ENCODE data around the gene ODAD2. TPM values are rescaled to one million over a fixed set of nuclear protein-coding genes. Genes with fewer than 3 reads are reported as not detected.

Gene ODAD2
- total and polyA plus RNA-seq, 2 of the 8 experiments (the other 6 are each of a cell fraction or from before 2014, with no cell fraction given): 0.95 to 4.3 TPM

GRCh38 chr10:27884185-27884641 is 114.7 kb downstream of the ODAD2 start:
- Histone ChIP-seq H2BK15ac (ENCODE audit: low read length) (no peak overlapping the region), H3K23ac (ENCODE audit: insufficient read length) (no peak overlapping the region), H3K4ac (replicated peaks; ENCODE audit: insufficient read length, low read depth, low read length) (no peak overlapping the region), H4K5ac (ENCODE audit: insufficient read length, low read depth, low read length) (no peak overlapping the region), H3K9ac (replicated peaks in 1 of 4; ENCODE audit: extremely low read depth in 1 of 4, low read depth in 3 of 4, low read length in 3 of 4) (no peak overlapping the region), H4K91ac (replicated peaks; ENCODE audit: insufficient read length, low read length) (no peak overlapping the region), H3K56ac (replicated peaks; ENCODE audit: insufficient read length, low read depth, low read length) (no peak overlapping the region), H3K23me2 (ENCODE audit: low read depth, low read length) (no peaks in the 10 kb centered on the region), H3K79me1 (ENCODE audit: low read depth, low read length) (no peaks in the 10 kb centered on the region), H3K18ac (ENCODE audit: extremely low read depth, low read length) (no peak overlapping the region), H2BK120ac (replicated peaks; ENCODE audit: low read depth, low read length) (no peak overlapping the region), H4K8ac (ENCODE audit: extremely low read depth, insufficient read depth, low read length) (no peak overlapping the region), H3K4me3 (ENCODE audit: extremely low read depth in 1 of 4, insufficient read depth in 2 of 4, low read depth in 3 of 4, low read length in 4 of 4) (no peak overlapping the region), H2AFZ (ENCODE audit: low read length) (no peak overlapping the region), H4K20me1 (replicated peaks in 1 of 2; ENCODE audit: control insufficient read depth in 1 of 2, insufficient read depth in 2 of 2, low read length in 2 of 2) (no peaks in the 10 kb centered on the region), H3K27me3 (replicated peaks in 1 of 4; ENCODE audit: control insufficient read depth in 3 of 4, extremely low read depth in 1 of 4, insufficient read depth in 3 of 4, low read length in 3 of 4) (no peaks in the 10 kb centered on the region), H3K4me2 (ENCODE audit: insufficient read depth in 1 of 2, low read depth in 2 of 2, low read length in 2 of 2) (no peak overlapping the region), H3K36me3 (ENCODE audit: control insufficient read depth in 2 of 4, insufficient read depth in 4 of 4, low read length in 3 of 4) (no peaks in the 10 kb centered on the region), H2BK5ac (ENCODE audit: low read depth, low read length) (no peak overlapping the region), H2BK20ac (ENCODE audit: low read length) (no peak overlapping the region), H3K27ac (ENCODE audit: low read depth, low read length) (no peak overlapping the region), H2BK12ac (ENCODE audit: low read depth, low read length) (no peak overlapping the region), H3K14ac (ENCODE audit: insufficient read length) (no peak overlapping the region), H3K4me1 (replicated peaks in 1 of 4; ENCODE audit: control insufficient read depth in 3 of 4, insufficient read depth in 4 of 4, low read length in 3 of 4) (peaks cover 0 to 2% (median 0%) of the 10 kb centered on the region in 4 experiments; a peak in 1 of 7 replicates), H2AK5ac (ENCODE audit: low read depth, low read length) (no peak overlapping the region), H3K79me2 (ENCODE audit: control insufficient read depth in 1 of 2, insufficient read depth in 2 of 2, low read length in 2 of 2) (no peaks in the 10 kb centered on the region), H3K9me3 (ENCODE audit: insufficient read depth in 2 of 2, low read depth in 1 of 2, low read length in 1 of 2) (no peaks in the 10 kb centered on the region)
- FAIRE-seq (no peak), DNase-seq (ENCODE audit: low read depth in 1 of 2, low spot score in 2 of 2) (no peak)
- WGBS, 2 experiments (ENCODE audit: extremely low coverage in 1 of 2, insufficient coverage in 1 of 2, insufficient read length in 1 of 2, insufficient replicate concordance in 2 of 2, low coverage in 1 of 2, low lambda C conversion rate in 2 of 2, missing lambda C conversion rate in 1 of 2): 82% methylated on average over 1 of the region's 1 CpG; no CpG with 5 or more reads in 1 of the 2 experiments
- TF ChIP-seq RAD21 (IDR thresholded peaks at IDR 0.05 in 1 of 2, conservative IDR thresholded peaks at IDR 0.05 in 1 of 2; ENCODE audit: low read depth in 2 of 2, low read length in 2 of 2) (no peak), CHD2 (IDR thresholded peaks at IDR 0.05; ENCODE audit: low read length) (no peak), YY1 (IDR thresholded peaks at IDR 0.05; ENCODE audit: low read depth, low read length) (no peak), POU5F1 (IDR thresholded peaks at IDR 0.05; ENCODE audit: low read depth, low read length) (no peak), TEAD4 (IDR thresholded peaks at IDR 0.05; ENCODE audit: low read depth, low read length) (no peak), KDM4A (IDR thresholded peaks at IDR 0.05; ENCODE audit: low read depth, low read length, severe bottlenecking) (no peak), BRCA1 (IDR thresholded peaks at IDR 0.05; ENCODE audit: low read depth, low read length) (no peak), SIN3A (conservative IDR thresholded peaks at IDR 0.05 in 1 of 2, IDR thresholded peaks at IDR 0.05 in 1 of 2; ENCODE audit: low read depth in 1 of 2, low read length in 2 of 2) (no peak)
- POLR2A ChIA-PET (ENCODE audit: partially characterized antibody): no interaction called here
- CTCF ChIA-PET (ENCODE audit: partially characterized antibody): interaction anchor here (1.5 kb wide), 1 partner anchor 18 kb away, joined by 4 read pairs; no protein-coding TSS in a partner anchor

Measured in H1 (cell line).